ENCODE results near the gene DDR2.

The DDR2 gene

DNA sequence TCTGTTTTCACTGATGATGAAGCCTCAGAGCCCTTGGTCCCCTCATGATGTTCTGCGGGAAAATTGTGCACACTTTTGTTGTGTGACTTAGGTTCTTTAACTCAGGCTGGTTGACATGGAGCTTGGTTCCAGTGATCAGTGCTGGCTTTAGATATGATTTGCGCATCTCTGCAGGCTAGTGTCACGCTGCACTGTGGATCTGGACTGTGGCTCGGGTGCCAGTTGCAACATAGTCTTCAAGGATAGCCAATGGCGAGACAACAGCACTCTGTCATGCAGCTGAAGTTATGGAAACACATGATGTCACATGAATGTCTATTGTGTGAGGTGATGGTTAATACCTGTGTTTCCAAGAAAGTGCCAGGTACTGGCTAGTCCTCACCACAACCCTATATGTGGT lies 56.7 kb downstream of the DDR2 start:
- Histone ChIP-seq H3K79me2 (no peaks in the 10 kb centered on the region), H2AFZ (no peak overlapping the region), H3K4me2 (ENCODE audit: low read length) (no peak overlapping the region), H3K36me3 (ENCODE audit: control insufficient read depth, insufficient read depth, low read length) (no peaks in the 10 kb centered on the region), H3K27ac (no peak overlapping the region), H3K27me3 (ENCODE audit: control insufficient read depth, insufficient read depth, low read length) (no peaks in the 10 kb centered on the region), H3K9me3 (ENCODE audit: control insufficient read depth, low read length) (no peaks in the 10 kb centered on the region), H3K4me3 (ENCODE audit: low read depth, low read length) (no peak overlapping the region), H3K9ac (no peak overlapping the region), H3K4me1 (no peaks in the 10 kb centered on the region)
- TF ChIP-seq, protein P1, sequence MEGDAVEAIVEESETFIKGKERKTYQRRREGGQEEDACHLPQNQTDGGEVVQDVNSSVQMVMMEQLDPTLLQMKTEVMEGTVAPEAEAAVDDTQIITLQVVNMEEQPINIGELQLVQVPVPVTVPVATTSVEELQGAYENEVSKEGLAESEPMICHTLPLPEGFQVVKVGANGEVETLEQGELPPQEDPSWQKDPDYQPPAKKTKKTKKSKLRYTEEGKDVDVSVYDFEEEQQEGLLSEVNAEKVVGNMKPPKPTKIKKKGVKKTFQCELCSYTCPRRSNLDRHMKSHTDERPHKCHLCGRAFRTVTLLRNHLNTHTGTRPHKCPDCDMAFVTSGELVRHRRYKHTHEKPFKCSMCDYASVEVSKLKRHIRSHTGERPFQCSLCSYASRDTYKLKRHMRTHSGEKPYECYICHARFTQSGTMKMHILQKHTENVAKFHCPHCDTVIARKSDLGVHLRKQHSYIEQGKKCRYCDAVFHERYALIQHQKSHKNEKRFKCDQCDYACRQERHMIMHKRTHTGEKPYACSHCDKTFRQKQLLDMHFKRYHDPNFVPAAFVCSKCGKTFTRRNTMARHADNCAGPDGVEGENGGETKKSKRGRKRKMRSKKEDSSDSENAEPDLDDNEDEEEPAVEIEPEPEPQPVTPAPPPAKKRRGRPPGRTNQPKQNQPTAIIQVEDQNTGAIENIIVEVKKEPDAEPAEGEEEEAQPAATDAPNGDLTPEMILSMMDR (IDR thresholded peaks at IDR 0.05) = no peak

DNA sequence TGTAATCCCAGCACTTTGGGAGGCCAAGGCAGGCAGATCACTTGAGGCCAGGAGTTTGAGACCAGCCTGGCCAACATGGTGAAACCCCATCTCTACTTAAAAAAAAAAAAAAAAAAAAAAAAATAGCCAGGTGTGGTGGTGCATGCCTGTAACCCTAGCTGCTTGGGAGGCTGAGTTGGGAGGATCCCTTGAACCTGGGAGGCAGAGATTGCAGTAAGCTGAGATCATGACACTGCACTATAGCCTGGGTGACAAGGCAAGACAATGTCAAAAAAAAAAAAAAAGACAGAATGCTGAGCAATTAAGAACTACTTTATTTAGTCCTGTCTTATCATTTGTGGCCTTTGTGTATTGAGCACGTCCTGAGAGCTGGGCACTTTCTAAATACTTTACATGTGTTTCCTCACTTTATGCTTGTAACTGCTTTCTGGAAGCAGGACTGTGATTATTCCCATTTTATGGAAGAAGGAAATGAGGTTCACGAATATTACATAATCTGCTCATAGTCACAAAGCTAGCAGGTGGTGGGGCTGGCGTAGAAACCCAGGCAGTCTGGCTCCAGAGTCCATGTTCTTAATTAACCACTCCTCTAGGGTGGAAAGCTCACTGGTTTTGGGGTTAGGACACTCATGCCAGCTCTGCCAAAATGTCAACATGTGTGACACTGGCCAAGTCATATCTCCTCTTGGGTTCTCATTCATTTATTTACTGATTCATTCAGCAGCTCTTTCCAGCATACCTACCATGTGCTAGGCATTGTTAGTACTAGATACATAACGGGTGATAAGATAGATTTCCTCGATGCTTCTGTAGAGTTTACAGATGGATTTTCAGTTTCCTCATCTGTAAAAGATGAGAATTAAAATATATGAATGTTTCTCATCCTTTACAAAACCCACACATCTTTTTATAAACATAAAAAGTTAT lies 57.7 kb downstream of the DDR2 start:
- Histone ChIP-seq H3K4me3 (ENCODE audit: low read depth, low read length) (no peak overlapping the region), H3K27ac (no peak overlapping the region), H3K36me3 (ENCODE audit: control insufficient read depth, insufficient read depth, low read length) (no peaks in the 10 kb centered on the region), H3K9ac (no peak overlapping the region), H3K4me2 (ENCODE audit: low read length) (no peak overlapping the region), H2AFZ (no peak overlapping the region), H3K9me3 (ENCODE audit: control insufficient read depth, low read length) (no peaks in the 10 kb centered on the region), H3K4me1 (no peaks in the 10 kb centered on the region), H3K79me2 (no peaks in the 10 kb centered on the region), H3K27me3 (ENCODE audit: control insufficient read depth, insufficient read depth, low read length) (no peaks in the 10 kb centered on the region)
- TF ChIP-seq, protein P1 (IDR thresholded peaks at IDR 0.05) = no peak

DNA sequence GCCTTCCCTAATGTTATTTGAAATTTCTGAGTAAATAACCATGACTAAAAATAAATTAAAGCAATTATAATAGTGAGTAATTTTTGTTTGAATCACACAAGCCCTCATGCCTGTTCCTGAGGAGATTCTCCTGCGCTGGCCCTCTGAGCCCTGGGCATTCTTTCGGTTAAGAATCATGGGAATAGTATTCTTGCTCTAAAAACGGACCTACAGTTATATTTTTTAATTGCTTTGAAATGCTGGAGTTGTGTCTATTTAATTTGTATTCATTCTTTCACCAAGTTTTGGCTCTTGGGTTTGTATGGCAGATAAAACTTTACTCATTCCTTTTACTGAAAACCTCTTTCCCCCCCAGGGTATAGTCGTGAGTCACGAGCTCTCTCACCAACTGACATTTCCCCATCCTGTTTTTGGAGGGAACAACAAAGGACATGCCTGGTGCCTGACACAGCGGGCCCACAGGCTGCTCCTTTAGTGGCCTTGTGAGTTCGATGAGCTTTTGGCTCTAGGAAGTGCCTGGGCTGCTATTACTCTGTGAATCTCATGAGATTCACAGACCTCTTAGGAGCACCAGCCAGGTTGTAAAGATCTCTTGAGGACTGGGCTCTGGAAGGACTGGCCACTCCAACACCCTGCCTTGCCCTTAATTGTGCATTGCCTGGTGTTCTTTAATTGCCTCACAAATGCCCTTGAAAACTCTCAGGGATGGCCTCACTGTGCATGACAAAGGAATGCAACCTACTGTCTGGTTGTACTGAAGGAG lies 58.6 kb downstream of the DDR2 start:
- H3K4me1 ChIP-seq = no peaks in the 10 kb centered on the region
- no peak overlapping the region for H2AFZ ChIP-seq
- no peak overlapping the region for H3K4me2 ChIP-seq (ENCODE audit: low read length)
- TF ChIP-seq, protein P1 (IDR thresholded peaks at IDR 0.05) = no peak
- no peaks in the 10 kb centered on the region for H3K36me3 ChIP-seq (ENCODE audit: control insufficient read depth, insufficient read depth, low read length)
- H3K9me3 ChIP-seq (ENCODE audit: control insufficient read depth, low read length) = no peaks in the 10 kb centered on the region
- H3K27me3 ChIP-seq (ENCODE audit: control insufficient read depth, insufficient read depth, low read length) = no peaks in the 10 kb centered on the region
- no peaks in the 10 kb centered on the region for H3K79me2 ChIP-seq
- no peak overlapping the region for H3K9ac ChIP-seq
- no peak overlapping the region for H3K4me3 ChIP-seq (ENCODE audit: low read depth, low read length)
- no peak overlapping the region for H3K27ac ChIP-seq

DNA sequence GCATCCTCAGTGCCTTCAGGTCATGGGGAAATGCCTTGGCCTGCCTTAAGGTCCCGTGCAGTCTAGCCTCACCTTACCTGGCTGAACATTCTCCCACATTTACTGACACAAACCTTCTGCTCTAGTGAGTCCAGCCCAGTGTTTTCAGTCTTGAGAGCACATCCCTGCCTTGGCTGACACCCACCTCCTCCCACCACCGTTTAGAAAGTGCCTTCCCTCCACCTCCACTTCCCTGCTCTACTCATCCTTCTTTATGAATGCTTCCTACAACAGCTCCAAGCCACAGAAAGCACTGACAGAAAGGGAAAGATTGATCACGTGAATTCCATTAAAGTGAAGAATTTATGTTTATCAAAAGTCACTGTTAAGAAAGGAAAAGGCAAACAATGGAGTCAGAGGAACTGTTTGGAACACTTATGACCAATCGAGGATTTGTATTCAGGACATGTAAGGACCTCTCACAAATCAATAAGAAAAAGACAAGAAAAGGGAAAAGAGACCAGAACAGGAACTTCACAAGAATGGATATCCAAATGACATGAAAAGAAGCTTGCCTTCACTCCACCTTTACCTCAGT lies 59.8 kb downstream of the DDR2 start:
- Histone ChIP-seq H2AFZ (no peak overlapping the region), H3K36me3 (ENCODE audit: control insufficient read depth, insufficient read depth, low read length) (no peaks in the 10 kb centered on the region), H3K27ac (no peak overlapping the region), H3K4me1 (no peaks in the 10 kb centered on the region), H3K27me3 (ENCODE audit: control insufficient read depth, insufficient read depth, low read length) (no peaks in the 10 kb centered on the region), H3K9me3 (ENCODE audit: control insufficient read depth, low read length) (no peaks in the 10 kb centered on the region), H3K9ac (no peak overlapping the region), H3K4me3 (ENCODE audit: low read depth, low read length) (no peak overlapping the region), H3K79me2 (no peaks in the 10 kb centered on the region), H3K4me2 (ENCODE audit: low read length) (no peak overlapping the region)
- TF ChIP-seq, protein P1 (IDR thresholded peaks at IDR 0.05) = no peak
